AG04449 (cell line): ENCODE data around the gene RAB7B.
"Not testable (repeated sequence)": the region's sequence is repeated elsewhere in the genome, so short reads cannot be mapped to it uniquely, and the experiment has no call there.

ENCODE experiments used
- CTCF ChIA-PET: fragments of 350-600 bp; formaldehyde crosslinking; extraction: SDS; loops from one replicate; lab custom pipeline; 2021; ENCODE audit warnings: antibody characterized with exemption; lab: Yijun Ruan, JAX
- POLR2A ChIA-PET: fragments of 400-600, 350-600 bp; formaldehyde crosslinking; extraction: SDS; loops from one replicate; lab custom pipeline; 2020; ENCODE audit warnings: antibody characterized with exemption, inconsistent platforms; lab: Yijun Ruan, JAX
- DNase-seq: peaks from one replicate; pipeline ENCODE4 v3.0.0-alpha.2; 2010; ENCODE audit warnings: low read depth, low spot score
- H3K4me3 ChIP-seq: 2 replicates; pipeline ENCODE4 v1.5.1; 2011; ENCODE audit warnings: low read depth, mild to moderate bottlenecking, control low read depth, low read length
- CTCF ChIP-seq: IDR thresholded peaks from one replicate; pipeline ENCODE4 v1.5.1; 2011; ENCODE audit warnings: mild to moderate bottlenecking, moderate library complexity, low read length, control low read depth, inconsistent platforms; ENCODE audit not compliant: insufficient read depth; ENCODE audit errors: missing control alignments

Gene RAB7B

GRCh38 chr1:205998457-205999241, 4.5 kb downstream of the RAB7B start:
- no peak for TF ChIP-seq CTCF
- DNase-seq, result no peak
- ChIA-PET POLR2A (no interaction called here), CTCF (interaction anchor here (1.0 to 12.8 kb wide), 6 partner anchors 9 to 108 kb away, joined by 3 to 231 read pairs (median 7); no protein-coding TSS in a partner anchor)
- H3K4me3 ChIP-seq, result no peak overlapping the region

- H3K4me3 ChIP-seq, DNase-seq, POLR2A ChIA-PET: not testable (repeated sequence)
- CTCF ChIA-PET, result interaction anchor here (7.0 to 12.8 kb wide), 2 partner anchors 15 to 110 kb away, joined by 38 to 231 read pairs; no protein-coding TSS in a partner anchor
Measured at GRCh38 chr1:205996641-205997040, 6.6 kb downstream of the RAB7B start.

DNA sequence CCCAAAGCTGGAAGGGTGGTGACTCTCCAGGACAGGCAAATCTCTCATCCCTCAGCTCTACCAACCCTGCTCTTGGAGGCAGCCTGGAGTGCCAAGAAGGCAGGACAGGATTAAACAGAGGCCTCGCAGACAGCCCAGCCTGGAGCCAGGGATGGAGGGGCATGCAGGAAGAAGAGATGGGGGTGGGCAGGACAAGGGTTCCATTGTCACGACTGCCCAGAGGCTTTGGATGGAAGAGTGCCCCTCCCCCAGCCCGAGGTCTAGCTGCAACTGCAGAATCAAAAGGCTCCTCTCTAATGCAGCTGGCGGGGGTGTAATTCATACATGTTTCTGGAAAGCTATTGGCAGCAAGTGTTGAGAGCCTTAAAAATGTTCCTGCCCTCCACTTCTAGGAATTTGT, 8.8 kb downstream of the RAB7B start:
- H3K4me3 ChIP-seq, result no peak overlapping the region
- DNase-seq, result no peak
- CTCF ChIA-PET, result interaction anchor here (1.9 to 12.8 kb wide), 3 partner anchors 12 to 114 kb away, joined by 6 to 231 read pairs (median 62); no protein-coding TSS in a partner anchor
- no peak for TF ChIP-seq CTCF
- POLR2A ChIA-PET, result no interaction called here

DNA sequence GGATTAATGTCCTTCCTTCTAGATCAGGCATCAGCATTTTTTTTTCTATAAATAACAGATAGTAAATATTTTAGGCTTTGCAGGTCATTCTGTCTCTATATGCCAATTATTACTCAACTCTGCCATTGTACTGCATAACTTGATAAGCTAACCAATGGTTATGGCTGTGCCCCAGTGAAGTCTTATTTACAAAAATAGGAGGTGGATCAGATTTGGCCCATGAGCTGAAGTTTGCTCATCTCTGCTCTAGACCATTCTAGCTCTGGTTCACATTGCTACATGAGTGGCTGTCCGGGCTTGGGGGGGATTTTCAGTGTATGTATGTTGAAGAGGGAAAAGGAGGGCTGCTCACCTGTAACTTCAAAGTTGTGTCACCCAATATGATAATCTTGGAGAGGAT, 10.1 kb downstream of the RAB7B start:
- POLR2A ChIA-PET, result no interaction called here
- DNase-seq, result no peak
- CTCF ChIA-PET, result interaction anchor here (0.7 to 12.8 kb wide), 5 partner anchors 11 to 202 kb away, joined by 3 to 231 read pairs (median 6); no protein-coding TSS in a partner anchor
- H3K4me3 ChIP-seq, result no peak overlapping the region
- TF ChIP-seq CTCF, result no peak

- CTCF ChIA-PET, result interaction anchor here (0.7 to 12.8 kb wide), 10 partner anchors 8 to 201 kb away, joined by 3 to 231 read pairs (median 5); partner anchors contain the start of gene RAB7B
- POLR2A ChIA-PET, result no interaction called here
Measured at GRCh38 chr1:205992218-205992882, 10.8 kb downstream of the RAB7B start.

GRCh38 chr1:205991237-205991636, 12.0 kb downstream of the RAB7B start:
- POLR2A ChIA-PET, result no interaction called here
- DNase-seq, result no peak
- no peak overlapping the region for H3K4me3 ChIP-seq
- CTCF ChIA-PET, result interaction anchor here (0.6 to 12.8 kb wide), 7 partner anchors 9 to 117 kb away, joined by 3 to 231 read pairs (median 5); no protein-coding TSS in a partner anchor
- TF ChIP-seq CTCF, result no peak

More at GRCh38 chr1:205992218-205992882, 10.8 kb downstream of the RAB7B start:
- no peak for DNase-seq
- TF ChIP-seq CTCF, result no peak
- H3K4me3 ChIP-seq, result no peak overlapping the region
